OCI-LY1 (cell line): ENCODE measurements around the gene PMAIP1.

Experiments
- H2AFZ ChIP-seq: fragments of 200-600 bp; sonication (generic), shearing (Covaris generic); 2 replicates; pipeline ENCODE4 v1.6.0; 2014; ENCODE audit warnings: antibody characterized with exemption, mild to moderate bottlenecking, low read length
- H3F3A ChIP-seq: fragments of 200-600 bp; sonication (generic), shearing (Covaris generic); 2 replicates; pipeline ENCODE4 v1.6.0; 2014; ENCODE audit warnings: mild to moderate bottlenecking, antibody characterized with exemption, low read length, moderate library complexity; ENCODE audit not compliant: insufficient read depth
- H3K27ac ChIP-seq: fragments of 200-600 bp; sonication (generic); 2 replicates; pipeline ENCODE4 v1.5.1; 2014; ENCODE audit warnings: low read length, mixed run types, mild to moderate bottlenecking, low read depth; ENCODE audit not compliant: poor library complexity, severe bottlenecking
- H3K27me3 ChIP-seq: fragments of 200-600 bp; sonication (generic); 2 replicates; pipeline ENCODE4 v1.6.0; 2014; ENCODE audit warnings: antibody characterized with exemption, mild to moderate bottlenecking, low read length, moderate library complexity; ENCODE audit not compliant: insufficient read depth
- H3K36me3 ChIP-seq: fragments of 200-600 bp; sonication (generic); 2 replicates; pipeline ENCODE4 v1.6.1; 2014; ENCODE audit warnings: mild to moderate bottlenecking, antibody characterized with exemption, low read length, moderate library complexity, mixed read lengths; ENCODE audit not compliant: insufficient read depth
- H3K4me1 ChIP-seq: fragments of 200-600 bp; sonication (generic); 2 replicates; pipeline ENCODE4 v1.5.1; 2014; ENCODE audit warnings: mild to moderate bottlenecking, low read length, moderate library complexity; ENCODE audit not compliant: insufficient read depth, severe bottlenecking
- H3K4me2 ChIP-seq: fragments of 200-600 bp; sonication (generic), shearing (Covaris generic); 2 replicates; pipeline ENCODE4 v1.6.1; 2014; ENCODE audit warnings: low read length
- H3K4me3 ChIP-seq: fragments of 200-600 bp; sonication (generic); 2 replicates; pipeline ENCODE4 v1.5.1; 2014; ENCODE audit warnings: low read length, low read depth, mild to moderate bottlenecking, mixed read lengths; ENCODE audit not compliant: poor library complexity, severe bottlenecking
- H3K79me2 ChIP-seq: fragments of 200-600 bp; shearing (Covaris generic); 2 replicates; pipeline ENCODE4 v1.6.1; 2016; ENCODE audit warnings: mixed run types, low read length, mixed read lengths; ENCODE audit not compliant: insufficient read depth
- H3K9ac ChIP-seq: fragments of 200-600 bp; sonication (generic), shearing (Covaris generic); 2 replicates; pipeline ENCODE4 v1.6.1; 2014; ENCODE audit warnings: mild to moderate bottlenecking, low read length, mixed read lengths
- H3K9me2 ChIP-seq: fragments of 200-600 bp; sonication (generic), shearing (Covaris generic); 2 replicates; pipeline ENCODE4 v1.6.1; 2014; ENCODE audit warnings: low read depth, mild to moderate bottlenecking, low read length, mixed read lengths
- H3K9me3 ChIP-seq: fragments of 200-600 bp; shearing (Covaris generic); 2 replicates; pipeline ENCODE4 v1.6.1; 2014; ENCODE audit warnings: low read length, mixed read lengths
- H4K20me1 ChIP-seq: fragments of 200-600 bp; sonication (generic), shearing (Covaris generic); 2 replicates; pipeline ENCODE4 v1.6.0; 2016; ENCODE audit warnings: mild to moderate bottlenecking, low read length; ENCODE audit not compliant: insufficient read depth
- CTCF ChIP-seq: fragments of 200-600 bp; sonication (generic), shearing (Covaris generic); IDR thresholded peaks from 2 replicates; pipeline ENCODE4 v1.5.1; 2017; ENCODE audit warnings: mild to moderate bottlenecking, antibody characterized with exemption, low read length, moderate library complexity, mixed read lengths
- EZH2 ChIP-seq: fragments of 200-600 bp; sonication (generic), shearing (Covaris generic); IDR thresholded peaks from 2 replicates; pipeline ENCODE4 v1.8.0; 2017; ENCODE audit warnings: borderline replicate concordance, mixed run types, mild to moderate bottlenecking, antibody characterized with exemption, low read length, moderate library complexity, mixed read lengths

The PMAIP1 gene

DNA sequence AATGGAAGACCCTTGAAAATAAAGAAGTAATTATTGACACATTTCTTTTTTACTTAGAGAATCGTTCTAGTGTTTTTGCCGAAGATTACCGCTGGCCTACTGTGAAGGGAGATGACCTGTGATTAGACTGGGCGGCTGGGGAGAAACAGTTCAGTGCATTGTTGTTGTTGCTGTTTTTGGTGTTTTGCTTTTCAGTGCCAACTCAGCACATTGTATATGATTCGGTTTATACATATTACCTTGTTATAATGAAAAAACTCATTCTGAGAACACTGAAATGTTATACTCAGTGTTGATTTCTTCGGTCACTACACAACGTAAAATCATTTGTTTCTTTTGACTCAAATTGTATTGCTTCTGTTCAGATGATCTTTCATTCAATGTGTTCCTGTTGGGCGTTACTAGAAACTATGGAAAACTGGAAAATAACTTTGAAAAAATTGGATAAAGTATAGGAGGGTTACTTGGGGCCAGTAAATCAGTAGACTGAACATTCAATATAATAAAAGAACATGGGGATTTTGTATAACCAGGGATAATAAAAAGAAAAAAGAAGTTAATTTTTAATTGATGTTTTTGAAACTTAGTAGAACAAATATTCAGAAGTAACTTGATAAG, 3.3 kb downstream of the PMAIP1 start:
- H4K20me1 ChIP-seq, result no peaks in the 10 kb centered on the region
- H3K9me2 ChIP-seq, result no peaks in the 10 kb centered on the region
- peak overlapping the region; percentile 89 for H3K4me2 ChIP-seq
- peak overlapping the region; percentile 94 for H3K4me3 ChIP-seq
- no peak overlapping the region for H2AFZ ChIP-seq
- peaks cover 55% of the 10 kb centered on the region for H3K79me2 ChIP-seq
- TF ChIP-seq EZH2 (no peak), CTCF (no peak)
- no peaks in the 10 kb centered on the region for H3K27me3 ChIP-seq
- peaks cover 57% of the 10 kb centered on the region for H3K36me3 ChIP-seq
- H3K4me1 ChIP-seq, result peaks cover 61% of the 10 kb centered on the region
- no peaks in the 10 kb centered on the region for H3K9me3 ChIP-seq
- peak overlapping the region; percentile 95 for H3K9ac ChIP-seq
- H3K27ac ChIP-seq, result peak overlapping the region; percentile 96
- H3F3A ChIP-seq, result peaks cover 14% of the 10 kb centered on the region; the same call in 1 of the 2 replicates

DNA sequence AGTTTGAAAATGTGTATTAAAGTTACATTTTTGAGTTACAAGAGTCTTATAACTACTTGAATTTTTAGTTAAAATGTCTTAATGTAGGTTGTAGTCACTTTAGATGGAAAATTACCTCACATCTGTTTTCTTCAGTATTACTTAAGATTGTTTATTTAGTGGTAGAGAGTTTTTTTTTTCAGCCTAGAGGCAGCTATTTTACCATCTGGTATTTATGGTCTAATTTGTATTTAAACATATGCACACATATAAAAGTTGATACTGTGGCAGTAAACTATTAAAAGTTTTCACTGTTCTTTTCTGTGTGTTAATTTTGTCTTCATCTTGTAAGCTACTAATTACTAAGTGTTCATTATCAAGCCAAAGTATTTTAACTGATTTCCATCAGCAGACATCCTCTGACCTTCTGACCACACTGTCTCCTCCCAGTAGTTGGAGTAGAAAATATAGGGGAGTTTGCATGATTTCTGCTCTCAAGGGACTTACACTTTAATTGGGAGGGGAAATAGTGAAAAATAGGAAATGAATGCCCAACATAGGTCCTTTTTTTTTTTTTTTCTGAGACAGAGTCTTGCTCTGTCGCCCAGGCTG, 4.3 kb downstream of the PMAIP1 start:
- Histone ChIP-seq H2AFZ (no peak overlapping the region), H3K4me2 (peak overlapping the region; percentile 89), H3K27me3 (no peaks in the 10 kb centered on the region), H3K9ac (peak overlapping the region; percentile 95), H4K20me1 (no peaks in the 10 kb centered on the region), H3F3A (peaks cover 14% of the 10 kb centered on the region; the same call in 1 of the 2 replicates), H3K27ac (peak overlapping the region; percentile 96), H3K9me2 (no peaks in the 10 kb centered on the region), H3K9me3 (no peaks in the 10 kb centered on the region), H3K36me3 (peaks cover 51% of the 10 kb centered on the region), H3K79me2 (peaks cover 48% of the 10 kb centered on the region), H3K4me3 (peak overlapping the region; percentile 94), H3K4me1 (peaks cover 62% of the 10 kb centered on the region)
- no peak for TF ChIP-seq CTCF
- no peak for TF ChIP-seq EZH2

- peak overlapping the region; percentile 56 for H3K4me2 ChIP-seq
- H3K79me2 ChIP-seq, result peaks cover 35% of the 10 kb centered on the region
- H3K27ac ChIP-seq, result peak overlapping the region; percentile 96
- H3K4me3 ChIP-seq, result no peak overlapping the region
- H3K9ac ChIP-seq, result 0 out of 2 replicates have a peak overlapping the region, but pooled peaks have one; percentile 0
- H2AFZ ChIP-seq, result no peak overlapping the region
- no peaks in the 10 kb centered on the region for H3K27me3 ChIP-seq
- H3K36me3 ChIP-seq, result peaks cover 45% of the 10 kb centered on the region
- H3F3A ChIP-seq, result peaks cover 14% of the 10 kb centered on the region; the same call in 1 of the 2 replicates
- no peaks in the 10 kb centered on the region for H3K9me2 ChIP-seq
- H4K20me1 ChIP-seq, result no peaks in the 10 kb centered on the region
- no peaks in the 10 kb centered on the region for H3K9me3 ChIP-seq
- no peak for TF ChIP-seq CTCF
- peaks cover 73% of the 10 kb centered on the region for H3K4me1 ChIP-seq
These were observed 5.9 kb downstream of the PMAIP1 start for GRCh38 chr18:59905686-59906091.
